H1 (cell line): ENCODE measurements around the gene USP8. TPM values are rescaled to one million over a fixed set of nuclear protein-coding genes. Genes with fewer than 3 reads are reported as not detected.

Experiments used
- CTCF ChIA-PET: fragments of 300-600 bp; sonication (Branson Sonifier 250); formaldehyde crosslinking; loops from one replicate; lab custom pipeline; 2021; ENCODE audit not compliant: partially characterized antibody; lab: Charles Lee
- POLR2A ChIA-PET: fragments of 300-600 bp; sonication (Branson Sonifier 250); formaldehyde crosslinking; loops from one replicate; lab custom pipeline; 2021; ENCODE audit warnings: inconsistent platforms; ENCODE audit not compliant: partially characterized antibody; lab: Charles Lee
- DNase-seq, 2 experiments: peaks; one replicate each; pipeline versions ENCODE4 v3.0.0 to v3.0.0-alpha.2; 2010 to 2022; ENCODE audit warnings: low spot score in 2 of 2, low read depth in 1 of 2, mixed read lengths in 1 of 2
- FAIRE-seq: peaks from 2 replicates; lab custom pipeline; 2011; peaks lifted over from hg19 to GRCh38; lab: Jason Lieb, UNC
- H2AFZ ChIP-seq: 2 replicates; pipeline ENCODE4 v1.8.1; 2012; ENCODE audit warnings: low read length, inconsistent platforms
- H2AK5ac ChIP-seq: 2 replicates; pipeline ENCODE4 v1.6.1; 2013; ENCODE audit warnings: low read depth, low read length
- H2BK120ac ChIP-seq: replicated peaks from 2 replicates; pipeline ENCODE3; 2013; ENCODE audit warnings: low read depth, low read length, inconsistent platforms
- H2BK12ac ChIP-seq: 2 replicates; pipeline ENCODE4 v1.6.1; 2013; ENCODE audit warnings: low read depth, low read length
- H2BK15ac ChIP-seq: 2 replicates; pipeline ENCODE4 v1.6.1; 2013; ENCODE audit warnings: low read length
- H2BK20ac ChIP-seq: 2 replicates; pipeline ENCODE4 v1.6.1; 2013; ENCODE audit warnings: low read length
- H2BK5ac ChIP-seq: 2 replicates; pipeline ENCODE4 v1.6.1; 2013; ENCODE audit warnings: low read depth, low read length
- H3K14ac ChIP-seq: 2 replicates; pipeline ENCODE4 v1.6.1; 2013; ENCODE audit warnings: inconsistent platforms; ENCODE audit not compliant: insufficient read length
- H3K18ac ChIP-seq: 2 replicates; pipeline ENCODE4 v1.6.1; 2013; ENCODE audit warnings: low read length; ENCODE audit errors: extremely low read depth
- H3K23ac ChIP-seq: 2 replicates; pipeline ENCODE4 v1.6.1; 2013; ENCODE audit warnings: inconsistent platforms; ENCODE audit not compliant: insufficient read length
- H3K23me2 ChIP-seq: 2 replicates; pipeline ENCODE4 v1.6.1; 2013; ENCODE audit warnings: low read depth, low read length
- H3K27ac ChIP-seq: 2 replicates; pipeline ENCODE4 v1.6.1; 2011; ENCODE audit warnings: low read depth, low read length, inconsistent platforms
- H3K27me3 ChIP-seq, 4 experiments: replicated peaks in 1 of 4; 1 replicate in 1 of 4; 2 replicates in 3 of 4; pipeline versions ENCODE4 v1.6.1 to v1.8.1; 2011 to 2013; ENCODE audit warnings: low read length in 3 of 4, mild to moderate bottlenecking in 3 of 4, inconsistent platforms in 2 of 4, mixed read lengths in 2 of 4, moderate library complexity in 1 of 4; ENCODE audit not compliant: control insufficient read depth in 3 of 4, insufficient read depth in 3 of 4; ENCODE audit errors: extremely low read depth in 1 of 4
- H3K36me3 ChIP-seq, 4 experiments: 2 replicates each; pipeline versions ENCODE4 v1.6.1 to v1.8.1; 2011 to 2013; ENCODE audit warnings: mild to moderate bottlenecking in 4 of 4, low read length in 3 of 4, moderate library complexity in 2 of 4, control low read depth in 1 of 4, inconsistent platforms in 1 of 4; ENCODE audit not compliant: insufficient read depth in 4 of 4, control insufficient read depth in 2 of 4
- H3K4ac ChIP-seq: replicated peaks from 2 replicates; pipeline ENCODE3; 2013; ENCODE audit warnings: low read length, low read depth, mixed read lengths, inconsistent platforms; ENCODE audit not compliant: insufficient read length
- H3K4me1 ChIP-seq, 4 experiments: replicated peaks in 1 of 4; 1 replicate in 1 of 4; 2 replicates in 3 of 4; pipeline versions ENCODE4 v1.6.1 to v1.8.1; 2011 to 2013; ENCODE audit warnings: low read length in 3 of 4, inconsistent platforms in 2 of 4, mixed read lengths in 1 of 4; ENCODE audit not compliant: insufficient read depth in 4 of 4, control insufficient read depth in 3 of 4
- H3K4me2 ChIP-seq, 2 experiments: 2 replicates each; pipeline versions ENCODE4 v1.6.1 to v1.8.1; 2011 to 2013; ENCODE audit warnings: low read depth in 2 of 2, low read length in 2 of 2, control low read depth in 1 of 2, inconsistent platforms in 1 of 2, mild to moderate bottlenecking in 1 of 2; ENCODE audit not compliant: insufficient read depth in 1 of 2
- H3K4me3 ChIP-seq, 4 experiments: fragments of 200-600, 300-600 bp in 1 of 4; sonication (generic), shearing (Covaris generic), sonication (Bioruptor Twin) in 1 of 4; 2 replicates each; pipeline versions ENCODE4 v1.5.1 to v1.8.1; 2011 to 2016; ENCODE audit warnings: low read length in 4 of 4, low read depth in 3 of 4, control low read depth in 2 of 4, inconsistent platforms in 2 of 4, mild to moderate bottlenecking in 2 of 4, mixed read lengths in 1 of 4, moderate library complexity in 1 of 4; ENCODE audit not compliant: insufficient read depth in 2 of 4; ENCODE audit errors: extremely low read depth in 1 of 4
- H3K56ac ChIP-seq: replicated peaks from 2 replicates; pipeline ENCODE3; 2013; ENCODE audit warnings: low read depth, mild to moderate bottlenecking, mixed read lengths, low read length, inconsistent platforms; ENCODE audit not compliant: insufficient read length
- H3K79me1 ChIP-seq: 2 replicates; pipeline ENCODE4 v1.6.1; 2013; ENCODE audit warnings: low read depth, low read length, control low read depth
- H3K79me2 ChIP-seq, 2 experiments: 2 replicates each; pipeline versions ENCODE4 v1.6.1 to v1.8.1; 2012 to 2013; ENCODE audit warnings: low read length in 2 of 2, mild to moderate bottlenecking in 2 of 2, inconsistent platforms in 1 of 2; ENCODE audit not compliant: insufficient read depth in 2 of 2, control insufficient read depth in 1 of 2
- H3K9ac ChIP-seq, 4 experiments: replicated peaks in 1 of 4; 1 replicate in 1 of 4; 2 replicates in 3 of 4; pipeline versions ENCODE4 v1.6.1 to v1.8.1; 2011 to 2013; ENCODE audit warnings: low read depth in 3 of 4, low read length in 3 of 4, control low read depth in 2 of 4, mild to moderate bottlenecking in 2 of 4, moderate library complexity in 2 of 4, inconsistent platforms in 1 of 4; ENCODE audit errors: extremely low read depth in 1 of 4
- H3K9me3 ChIP-seq, 2 experiments: 2 replicates each; pipeline versions ENCODE4 v1.6.1 to v1.8.1; 2012 to 2013; ENCODE audit warnings: mild to moderate bottlenecking in 2 of 2, moderate library complexity in 2 of 2, control low read depth in 1 of 2, inconsistent platforms in 1 of 2, low read depth in 1 of 2, low read length in 1 of 2, mixed read lengths in 1 of 2; ENCODE audit not compliant: insufficient read depth in 2 of 2
- H4K20me1 ChIP-seq, 2 experiments: replicated peaks in 1 of 2; 2 replicates each; pipeline versions ENCODE3 to v1.8.1; 2011 to 2013; ENCODE audit warnings: inconsistent platforms in 2 of 2, low read length in 2 of 2, mild to moderate bottlenecking in 1 of 2; ENCODE audit not compliant: insufficient read depth in 2 of 2, control insufficient read depth in 1 of 2
- H4K5ac ChIP-seq: 2 replicates; pipeline ENCODE4 v1.6.1; 2013; ENCODE audit warnings: low read length, low read depth, mixed read lengths, inconsistent platforms; ENCODE audit not compliant: insufficient read length
- H4K8ac ChIP-seq: 2 replicates; pipeline ENCODE4 v1.8.0; 2013; ENCODE audit warnings: mild to moderate bottlenecking, moderate library complexity, low read length, inconsistent platforms; ENCODE audit not compliant: insufficient read depth; ENCODE audit errors: extremely low read depth
- H4K91ac ChIP-seq: replicated peaks from 2 replicates; pipeline ENCODE3; 2013; ENCODE audit warnings: low read length, mixed read lengths, inconsistent platforms; ENCODE audit not compliant: insufficient read length
- ATF2 ChIP-seq: IDR thresholded peaks from 2 replicates; pipeline ENCODE4 v1.6.1; 2012; ENCODE audit warnings: low read length, inconsistent platforms
- BACH1 ChIP-seq: IDR thresholded peaks from 2 replicates; pipeline ENCODE4 v1.6.1; 2012; ENCODE audit warnings: low read length, improper control_type of control experiment
- CBX8 ChIP-seq: fragments of 300-800, 300-1000 bp; sonication (generic); IDR thresholded peaks from 2 replicates; pipeline ENCODE4 v1.7.1; 2016; ENCODE audit warnings: low read depth, low read length, borderline replicate concordance
- EP300 ChIP-seq, 2 experiments: IDR thresholded peaks; 1 replicate in 1 of 2; 2 replicates in 1 of 2; pipeline ENCODE4 v1.6.1; 2011 to 2012; ENCODE audit warnings: low read depth in 2 of 2, low read length in 2 of 2, mild to moderate bottlenecking in 2 of 2, borderline replicate concordance in 1 of 2, inconsistent platforms in 1 of 2, moderate library complexity in 1 of 2
- JUND ChIP-seq: IDR thresholded peaks from 2 replicates; pipeline ENCODE4 v1.6.1; 2011; ENCODE audit warnings: mild to moderate bottlenecking, improper control_type of control experiment, low read length
- RBBP5 ChIP-seq: IDR thresholded peaks from 2 replicates; pipeline ENCODE4 v1.7.1; 2012; ENCODE audit warnings: low read depth, mild to moderate bottlenecking, inconsistent platforms, low read length, moderate library complexity, borderline replicate concordance
- SRF ChIP-seq: IDR thresholded peaks from 2 replicates; pipeline ENCODE4 v1.6.1; 2011; ENCODE audit warnings: mild to moderate bottlenecking, low read depth, low read length, moderate library complexity
- SUZ12 ChIP-seq: fragments of 200-600 bp; sonication (generic); IDR thresholded peaks from 2 replicates; pipeline ENCODE4 v1.6.1; 2012; ENCODE audit warnings: mild to moderate bottlenecking, inconsistent platforms, low read length, moderate library complexity, mixed read lengths
- ZNF274 ChIP-seq: IDR thresholded peaks from 2 replicates; pipeline ENCODE4 v1.7.0; 2012; ENCODE audit warnings: low read length, borderline replicate concordance; ENCODE audit errors: extremely low read depth
- WGBS, 2 experiments: shearing (Covaris generic) in 1 of 2; methylation state at CpG; one replicate each; pipeline versions ENCODE4 v1.1.6 to v1.1.7; 2013 to 2015; ENCODE audit warnings: low lambda C conversion rate in 2 of 2, mixed read lengths in 2 of 2, inconsistent platforms in 1 of 2, low coverage in 1 of 2, missing lambda C conversion rate in 1 of 2; ENCODE audit not compliant: insufficient replicate concordance in 2 of 2, insufficient coverage in 1 of 2, insufficient read length in 1 of 2; ENCODE audit errors: extremely low coverage in 1 of 2, missing lambda C conversion rate in 1 of 2; 5-methylcytosine and 5-hydroxymethylcytosine counted together
- polyA plus RNA-seq, 7 experiments: library from polyadenylated mRNA; depleted of rRNA in 3 of 7; stranded (reverse) in 5 of 7; unstranded in 2 of 7; fragments of >200 nt in 5 of 7; fragments of 200-250 nt in 2 of 7; gene quantifications; 1 replicate in 5 of 7; 2 replicates in 1 of 7; 4 replicates in 1 of 7; pipeline versions ENCODE4 v1.2.1 to v1.2.3, GENCODE V29; 2011 to 2013; ENCODE audit warnings: missing spikeins in 2 of 7, mixed read lengths in 2 of 7
- total RNA-seq: library from RNA; stranded (reverse); fragmentation: NEBNext Ultra II Directional; extraction: Animal tissue kit (Norgen Biotek cat#: 25700); gene quantifications from 2 replicates; pipeline ENCODE4 v1.2.1, GENCODE V29; 2021
- TF ChIP-seq, protein P1 (sequence below), 3 experiments: IDR thresholded peaks; 1 replicate in 2 of 3; 2 replicates in 1 of 3; pipeline versions ENCODE4 v1.5.1 to v1.6.1; 2011; ENCODE audit warnings: low read length in 3 of 3, mild to moderate bottlenecking in 3 of 3, inconsistent platforms in 2 of 3, low read depth in 1 of 3, moderate library complexity in 1 of 3; ENCODE audit not compliant: insufficient read depth in 1 of 3; ENCODE audit errors: control extremely low read depth in 1 of 3

USP8 gene
- total and polyA plus RNA-seq, 2 of the 8 experiments (the other 6 are each of a cell fraction or from before 2014, with no cell fraction given) = 19.9 to 66.2 TPM

GRCh38 chr15:50503144-50503543, 78.9 kb downstream of the USP8 start:
- no peaks in the 10 kb centered on the region for H3K27me3 ChIP-seq
- peaks cover 0 to 3% (median 2%) of the 10 kb centered on the region in 4 experiments; a peak in 2 of 7 replicates for H3K4me1 ChIP-seq
- ChIA-PET POLR2A (no interaction called here), CTCF (no interaction called here)
- H3K79me2 ChIP-seq = no peaks in the 10 kb centered on the region
- FAIRE-seq (no peak), DNase-seq (no peak)
- no peak overlapping the region for H2BK15ac ChIP-seq
- no peak overlapping the region for H4K8ac ChIP-seq
- no peak overlapping the region for H2AFZ ChIP-seq
- no peak overlapping the region for H3K4me3 ChIP-seq
- H2BK120ac ChIP-seq = no peak overlapping the region
- H2BK5ac ChIP-seq = no peak overlapping the region
- H3K79me1 ChIP-seq = no peaks in the 10 kb centered on the region
- no peak overlapping the region for H2BK20ac ChIP-seq
- no peak overlapping the region for H3K27ac ChIP-seq
- no peak overlapping the region for H4K91ac ChIP-seq
- 92% methylated on average over 7 of the region's 7 CpGs; no CpG with 5 or more reads in 1 of the 2 experiments for WGBS, 2 experiments
- no peak overlapping the region for H3K56ac ChIP-seq
- H4K5ac ChIP-seq = no peak overlapping the region
- no peak overlapping the region for H2BK12ac ChIP-seq
- no peak overlapping the region for H3K23ac ChIP-seq
- H3K14ac ChIP-seq = no peak overlapping the region
- no peak overlapping the region for H3K4me2 ChIP-seq
- H3K18ac ChIP-seq = no peak overlapping the region
- no peaks in the 10 kb centered on the region for H3K9me3 ChIP-seq
- peaks cover 0 to 24% (median 9%) of the 10 kb centered on the region in 4 experiments; a peak in 4 of 8 replicates for H3K36me3 ChIP-seq
- no peak overlapping the region for H2AK5ac ChIP-seq
- H3K4ac ChIP-seq = no peak overlapping the region
- H3K23me2 ChIP-seq = no peaks in the 10 kb centered on the region
- H3K9ac ChIP-seq = no peak overlapping the region
- H4K20me1 ChIP-seq = no peaks in the 10 kb centered on the region
- no peak for TF ChIP-seq BACH1
- no peak for TF ChIP-seq RBBP5
- TF ChIP-seq SRF = no peak
- TF ChIP-seq ATF2 = no peak
- no peak for TF ChIP-seq SUZ12
- no peak for TF ChIP-seq JUND
- TF ChIP-seq CBX8 = no peak
- no peak for TF ChIP-seq EP300 (IDR thresholded peaks at IDR 0.05; ENCODE audit: borderline replicate concordance in 1 of 2, low read depth in 2 of 2, low read length in 2 of 2)
- TF ChIP-seq, protein P1, sequence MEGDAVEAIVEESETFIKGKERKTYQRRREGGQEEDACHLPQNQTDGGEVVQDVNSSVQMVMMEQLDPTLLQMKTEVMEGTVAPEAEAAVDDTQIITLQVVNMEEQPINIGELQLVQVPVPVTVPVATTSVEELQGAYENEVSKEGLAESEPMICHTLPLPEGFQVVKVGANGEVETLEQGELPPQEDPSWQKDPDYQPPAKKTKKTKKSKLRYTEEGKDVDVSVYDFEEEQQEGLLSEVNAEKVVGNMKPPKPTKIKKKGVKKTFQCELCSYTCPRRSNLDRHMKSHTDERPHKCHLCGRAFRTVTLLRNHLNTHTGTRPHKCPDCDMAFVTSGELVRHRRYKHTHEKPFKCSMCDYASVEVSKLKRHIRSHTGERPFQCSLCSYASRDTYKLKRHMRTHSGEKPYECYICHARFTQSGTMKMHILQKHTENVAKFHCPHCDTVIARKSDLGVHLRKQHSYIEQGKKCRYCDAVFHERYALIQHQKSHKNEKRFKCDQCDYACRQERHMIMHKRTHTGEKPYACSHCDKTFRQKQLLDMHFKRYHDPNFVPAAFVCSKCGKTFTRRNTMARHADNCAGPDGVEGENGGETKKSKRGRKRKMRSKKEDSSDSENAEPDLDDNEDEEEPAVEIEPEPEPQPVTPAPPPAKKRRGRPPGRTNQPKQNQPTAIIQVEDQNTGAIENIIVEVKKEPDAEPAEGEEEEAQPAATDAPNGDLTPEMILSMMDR (IDR thresholded peaks at IDR 0.05; ENCODE audit: control extremely low read depth in 1 of 3, insufficient read depth in 1 of 3, low read depth in 1 of 3, low read length in 3 of 3) = no peak
- no peak for TF ChIP-seq ZNF274
